ENCODE data around the gene GALR3.
A peak's percentile ranks its signal among the peaks of the same experiment; 100 is the strongest.

DNA sequence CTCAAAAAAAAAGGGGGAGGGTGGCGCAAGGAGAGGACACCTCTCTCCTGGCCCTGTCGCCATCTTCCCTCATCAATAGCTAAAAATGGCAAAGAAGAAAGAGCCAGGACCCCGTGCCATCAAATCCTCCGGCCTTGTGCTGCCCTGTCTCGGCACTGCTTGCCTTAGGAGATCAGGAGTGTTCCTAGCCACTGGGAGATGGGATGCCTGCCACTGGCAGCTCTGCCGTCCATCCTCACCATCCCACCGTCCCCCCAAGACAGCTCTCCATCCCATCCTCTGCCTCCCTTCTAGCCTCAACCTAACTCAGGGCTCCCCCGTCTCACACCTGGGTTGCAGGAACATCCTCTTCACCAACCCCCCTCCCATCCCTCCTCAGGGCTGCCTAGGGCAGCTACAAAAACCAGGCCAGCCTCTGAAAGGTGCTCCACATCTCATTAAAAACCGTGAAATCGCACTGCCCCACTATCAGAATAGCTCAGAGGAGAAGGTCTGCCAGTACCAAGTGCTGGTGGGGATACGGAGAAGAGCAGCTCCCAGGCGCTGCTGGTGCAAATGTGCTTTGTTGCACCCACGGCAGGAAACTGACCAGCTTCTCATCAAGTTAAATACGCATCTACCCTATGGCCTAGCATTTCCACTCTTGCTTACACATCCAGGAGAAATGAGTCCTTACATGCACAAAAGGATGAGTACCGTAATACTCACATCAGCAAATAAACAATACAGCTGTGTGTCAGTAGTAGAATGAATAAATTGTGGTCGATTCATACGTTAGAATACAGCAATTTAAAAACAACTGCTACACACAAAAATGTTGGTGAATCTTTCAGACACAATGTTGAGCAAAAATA, 47.2 kb upstream of the GALR3 start:
- TF ChIP-seq, protein P1, sequence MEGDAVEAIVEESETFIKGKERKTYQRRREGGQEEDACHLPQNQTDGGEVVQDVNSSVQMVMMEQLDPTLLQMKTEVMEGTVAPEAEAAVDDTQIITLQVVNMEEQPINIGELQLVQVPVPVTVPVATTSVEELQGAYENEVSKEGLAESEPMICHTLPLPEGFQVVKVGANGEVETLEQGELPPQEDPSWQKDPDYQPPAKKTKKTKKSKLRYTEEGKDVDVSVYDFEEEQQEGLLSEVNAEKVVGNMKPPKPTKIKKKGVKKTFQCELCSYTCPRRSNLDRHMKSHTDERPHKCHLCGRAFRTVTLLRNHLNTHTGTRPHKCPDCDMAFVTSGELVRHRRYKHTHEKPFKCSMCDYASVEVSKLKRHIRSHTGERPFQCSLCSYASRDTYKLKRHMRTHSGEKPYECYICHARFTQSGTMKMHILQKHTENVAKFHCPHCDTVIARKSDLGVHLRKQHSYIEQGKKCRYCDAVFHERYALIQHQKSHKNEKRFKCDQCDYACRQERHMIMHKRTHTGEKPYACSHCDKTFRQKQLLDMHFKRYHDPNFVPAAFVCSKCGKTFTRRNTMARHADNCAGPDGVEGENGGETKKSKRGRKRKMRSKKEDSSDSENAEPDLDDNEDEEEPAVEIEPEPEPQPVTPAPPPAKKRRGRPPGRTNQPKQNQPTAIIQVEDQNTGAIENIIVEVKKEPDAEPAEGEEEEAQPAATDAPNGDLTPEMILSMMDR (IDR thresholded peaks at IDR 0.05 in 8 of 11, conservative IDR thresholded peaks at IDR 0.05 in 3 of 11) = no peak
- TF ChIP-seq POLR2A (IDR thresholded peaks at IDR 0.05) = no peak
- TF ChIP-seq POLR2AphosphoS5 (IDR thresholded peaks at IDR 0.05) = peak in 1 of 3 donors; percentile 32

All from spleen (tissue), 7 donors.